Adipocyte (in vitro differentiated cells): Measurements from ENCODE around the gene RPL10A.
A peak's percentile ranks its signal among the peaks of the same experiment; 100 is the strongest.

Source experiments
- DNase-seq: peaks from one replicate; pipeline ENCODE4 v3.0.0-alpha.2; 2015; ENCODE audit warnings: low read depth
- H3K27me3 ChIP-seq: replicated peaks from 2 replicates; pipeline ENCODE4 v1.7.0; 2013; ENCODE audit warnings: mild to moderate bottlenecking, low read length, moderate library complexity; ENCODE audit not compliant: control insufficient read depth, insufficient read depth
- H3K36me3 ChIP-seq: 2 replicates; pipeline ENCODE4 v1.7.0; 2013; ENCODE audit warnings: low read length, mild to moderate bottlenecking, moderate library complexity; ENCODE audit not compliant: control insufficient read depth, insufficient read depth, severe bottlenecking
- H3K4me1 ChIP-seq: 2 replicates; pipeline ENCODE4 v1.7.0; 2013; ENCODE audit warnings: mild to moderate bottlenecking, low read length, moderate library complexity; ENCODE audit not compliant: control insufficient read depth, insufficient read depth
- H3K4me3 ChIP-seq: 2 replicates; pipeline ENCODE4 v1.7.0; 2013; ENCODE audit warnings: mild to moderate bottlenecking, low read length, moderate library complexity
- H3K9ac ChIP-seq: 2 replicates; pipeline ENCODE4 v1.7.0; 2013; ENCODE audit warnings: mild to moderate bottlenecking, low read length, moderate library complexity
- H3K9me3 ChIP-seq: 2 replicates; pipeline ENCODE4 v1.7.0; 2013; ENCODE audit warnings: mild to moderate bottlenecking, low read length, moderate library complexity; ENCODE audit not compliant: control insufficient read depth

RPL10A gene

DNA sequence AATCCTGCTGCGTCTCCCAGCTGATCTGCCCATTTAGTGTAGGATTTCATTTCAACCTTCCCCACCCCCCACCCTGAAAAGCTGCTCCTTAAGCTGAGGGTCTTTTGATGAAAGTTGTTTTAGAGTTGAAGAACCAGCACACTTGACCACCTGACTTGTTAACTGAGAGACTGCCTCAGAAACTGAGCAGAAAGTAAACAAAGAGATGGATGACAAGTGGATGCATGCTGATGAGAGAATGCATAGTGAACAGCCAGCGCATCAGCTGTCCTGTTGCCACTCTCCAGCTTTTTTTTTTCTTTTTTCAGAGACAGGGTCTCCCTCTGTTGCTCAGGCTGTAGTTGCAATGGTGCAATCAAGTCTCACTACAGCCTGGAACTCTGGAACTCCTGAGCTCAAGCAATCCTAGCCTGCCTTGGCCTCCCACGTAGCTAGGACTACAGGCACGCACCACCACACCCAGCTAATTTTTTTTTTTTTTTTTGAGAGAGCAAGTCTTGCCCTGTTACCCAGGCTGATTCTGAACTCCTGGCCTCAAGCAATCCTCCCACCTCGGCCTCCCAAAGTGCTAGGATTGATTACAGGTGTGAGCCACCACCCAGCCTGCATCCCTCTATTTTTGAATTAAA, 9.5 kb downstream of the RPL10A start:
- Histone ChIP-seq H3K4me1 (no peaks in the 10 kb centered on the region), H3K36me3 (peaks cover 46% of the 10 kb centered on the region), H3K9ac (no peak overlapping the region), H3K4me3 (no peak overlapping the region), H3K27me3 (no peaks in the 10 kb centered on the region), H3K9me3 (no peaks in the 10 kb centered on the region)
- no peak for DNase-seq

DNA sequence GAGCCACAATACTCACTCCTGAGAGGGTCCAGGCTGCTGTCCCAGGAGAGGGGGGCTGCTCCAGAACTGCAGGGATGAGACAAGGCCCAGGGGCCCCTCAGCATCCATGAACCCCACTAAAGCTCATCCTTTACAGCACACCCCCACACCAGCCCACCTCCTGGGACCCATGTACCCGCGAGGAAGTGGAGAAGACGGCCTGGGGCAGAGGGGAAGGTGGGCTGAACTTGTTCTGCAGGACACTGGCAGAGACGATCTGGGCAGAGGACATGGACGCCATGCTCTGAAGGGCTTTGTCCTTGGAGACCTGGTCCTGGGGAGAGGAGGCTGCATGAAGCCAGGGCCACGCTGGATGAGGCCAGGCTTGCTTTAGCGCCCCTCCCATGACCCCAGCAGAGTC, 10.1 kb downstream of the RPL10A start:
- H3K36me3 ChIP-seq: peaks cover 44% of the 10 kb centered on the region
- DNase-seq: no peak
- H3K27me3 ChIP-seq: no peaks in the 10 kb centered on the region

DNA sequence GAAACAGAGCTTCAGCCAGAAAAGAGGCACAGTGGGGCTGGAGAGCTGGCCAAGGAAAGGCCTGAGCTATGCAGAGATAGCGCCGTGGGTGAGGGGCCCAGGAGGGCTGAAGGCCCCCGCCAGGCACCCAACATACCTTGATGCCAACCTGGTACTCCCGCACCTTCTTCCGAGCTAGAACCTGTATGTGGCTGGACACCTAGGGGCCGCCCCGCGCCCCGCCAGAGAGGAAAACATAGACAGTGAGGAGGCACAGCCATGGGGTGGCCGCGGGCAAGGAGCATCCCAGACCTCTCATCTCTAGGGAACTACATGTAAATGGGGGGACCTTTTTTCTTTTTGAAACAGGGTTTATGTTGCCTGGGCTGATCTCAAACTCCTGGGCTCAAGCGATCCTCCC, 12.0 kb downstream of the RPL10A start:
- Histone ChIP-seq H3K4me1 (peaks cover 6% of the 10 kb centered on the region), H3K36me3 (peaks cover 32% of the 10 kb centered on the region), H3K27me3 (no peaks in the 10 kb centered on the region), H3K9me3 (no peaks in the 10 kb centered on the region), H3K4me3 (no peak overlapping the region), H3K9ac (no peak overlapping the region)
- no peak for DNase-seq

More for the DNA sequence above, 10.1 kb downstream of the RPL10A start:
- Histone ChIP-seq H3K9ac (no peak overlapping the region), H3K4me3 (no peak overlapping the region), H3K4me1 (no peaks in the 10 kb centered on the region), H3K9me3 (no peaks in the 10 kb centered on the region)

GRCh38 chr6:35481226-35481625, 13.0 kb downstream of the RPL10A start:
- Histone ChIP-seq H3K4me3 (no peak overlapping the region), H3K9me3 (no peaks in the 10 kb centered on the region), H3K4me1 (peaks cover 15% of the 10 kb centered on the region), H3K9ac (no peak overlapping the region), H3K27me3 (no peaks in the 10 kb centered on the region), H3K36me3 (peaks cover 26% of the 10 kb centered on the region)
- no peak for DNase-seq

- Histone ChIP-seq H3K9me3 (no peaks in the 10 kb centered on the region), H3K9ac (no peak overlapping the region), H3K27me3 (no peaks in the 10 kb centered on the region), H3K4me1 (peaks cover 24% of the 10 kb centered on the region), H3K36me3 (peaks cover 25% of the 10 kb centered on the region), H3K4me3 (no peak overlapping the region)
- no peak for DNase-seq
Measured at GRCh38 chr6:35483062-35483461, 14.9 kb downstream of the RPL10A start.

DNA sequence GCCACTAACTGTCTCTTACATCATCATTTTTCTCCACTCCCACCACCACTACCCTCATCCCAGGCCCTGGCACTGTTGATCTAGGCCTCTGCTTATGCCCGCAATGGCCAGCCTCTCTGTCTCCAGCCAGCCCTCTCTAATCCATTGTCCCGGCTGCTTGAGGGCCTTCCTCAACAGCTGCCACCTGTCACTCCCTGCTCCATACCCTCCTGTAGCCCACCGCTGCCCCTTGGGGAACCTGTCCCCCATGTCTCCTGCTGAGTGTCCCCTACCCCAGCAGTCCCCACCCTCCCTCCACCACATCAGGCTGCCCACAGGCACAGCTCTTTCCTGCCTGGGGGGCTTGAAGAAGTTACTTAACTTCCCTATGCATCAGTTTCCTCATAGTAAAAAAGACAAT, 15.3 kb downstream of the RPL10A start:
- H3K9me3 ChIP-seq: no peaks in the 10 kb centered on the region
- H3K9ac ChIP-seq: no peak overlapping the region
- DNase-seq: no peak
- H3K27me3 ChIP-seq: no peaks in the 10 kb centered on the region
- H3K4me3 ChIP-seq: no peak overlapping the region
- H3K36me3 ChIP-seq: peaks cover 21% of the 10 kb centered on the region
- H3K4me1 ChIP-seq: peaks cover 25% of the 10 kb centered on the region

DNA sequence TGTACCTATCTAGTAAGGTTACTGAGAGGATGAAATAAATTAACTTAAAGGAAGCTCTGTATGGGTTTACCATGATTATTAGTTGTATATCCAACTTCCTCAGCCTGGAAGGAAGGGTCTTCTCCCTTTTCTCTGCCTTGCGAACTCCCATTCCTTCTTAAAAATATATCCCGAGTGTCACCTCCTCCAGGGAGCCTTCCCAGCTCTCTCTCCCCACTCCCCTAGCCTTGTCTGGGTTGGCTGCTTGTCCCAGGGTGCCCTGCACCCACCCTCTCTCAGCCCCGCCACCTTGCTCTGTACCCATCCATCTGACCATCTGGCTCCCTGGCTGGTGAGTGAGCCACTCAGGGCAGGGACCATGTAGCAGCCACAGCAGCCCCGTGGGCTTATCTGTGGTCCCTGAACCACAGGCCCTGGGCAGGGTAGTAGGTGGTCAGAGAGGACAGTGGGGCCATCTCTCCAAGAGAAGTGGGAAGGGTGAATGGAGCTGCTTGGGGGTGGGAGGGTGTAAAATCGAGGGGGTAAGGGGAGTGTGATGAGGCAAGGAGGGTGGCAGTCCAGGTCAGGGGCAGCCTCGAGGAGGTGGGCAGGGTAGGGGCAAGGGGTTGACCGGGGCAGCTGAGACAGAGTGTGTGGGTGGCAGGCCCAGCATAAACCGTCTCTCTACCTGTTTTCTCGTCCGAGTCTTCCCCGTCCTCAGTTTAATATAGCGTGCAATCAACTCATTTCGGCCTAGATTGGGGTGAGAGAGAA, 15.9 kb downstream of the RPL10A start:
- Histone ChIP-seq H3K4me3 (no peak overlapping the region), H3K4me1 (peaks cover 25% of the 10 kb centered on the region), H3K9ac (no peak overlapping the region), H3K9me3 (no peaks in the 10 kb centered on the region), H3K27me3 (no peaks in the 10 kb centered on the region), H3K36me3 (peaks cover 18% of the 10 kb centered on the region)
- no peak for DNase-seq

DNA sequence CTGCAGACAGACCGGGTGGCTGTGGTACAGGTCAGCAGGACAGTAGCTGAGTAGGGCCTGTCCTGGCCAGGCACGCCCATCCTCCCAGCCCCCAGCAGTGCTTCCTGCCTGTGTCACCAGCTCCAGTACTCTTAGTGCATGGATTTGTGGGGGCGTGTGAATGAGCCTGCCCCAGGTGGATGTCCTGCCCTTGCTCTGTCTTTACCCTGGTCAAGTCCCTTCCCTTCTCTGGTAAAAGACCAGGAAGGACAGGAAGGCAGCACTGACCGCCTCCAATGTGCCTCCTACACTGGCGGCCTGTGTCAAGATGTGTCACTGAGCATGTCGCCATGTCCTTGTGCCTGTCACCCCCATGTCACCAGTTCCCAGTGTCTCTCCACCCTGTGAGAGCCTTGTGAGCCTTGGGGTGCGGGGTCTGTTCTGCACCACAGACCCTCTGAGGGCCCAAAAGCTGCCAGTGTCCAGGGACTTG, 16.8 kb downstream of the RPL10A start:
- no peaks in the 10 kb centered on the region for H3K27me3 ChIP-seq
- no peaks in the 10 kb centered on the region for H3K9me3 ChIP-seq
- DNase-seq: no peak
- H3K9ac ChIP-seq: no peak overlapping the region
- peaks cover 25% of the 10 kb centered on the region for H3K4me1 ChIP-seq
- peaks cover 14% of the 10 kb centered on the region for H3K36me3 ChIP-seq
- no peak overlapping the region for H3K4me3 ChIP-seq

- H3K9ac ChIP-seq: peak overlapping the region; percentile 71
- H3K27me3 ChIP-seq: no peaks in the 10 kb centered on the region
- H3K4me1 ChIP-seq: peaks cover 27% of the 10 kb centered on the region
- H3K36me3 ChIP-seq: peaks cover 14% of the 10 kb centered on the region
- H3K9me3 ChIP-seq: no peaks in the 10 kb centered on the region
- DNase-seq: peak; percentile 42
- H3K4me3 ChIP-seq: peak overlapping the region; percentile 37
Measured at GRCh38 chr6:35485402-35485877, 17.2 kb downstream of the RPL10A start.

DNA sequence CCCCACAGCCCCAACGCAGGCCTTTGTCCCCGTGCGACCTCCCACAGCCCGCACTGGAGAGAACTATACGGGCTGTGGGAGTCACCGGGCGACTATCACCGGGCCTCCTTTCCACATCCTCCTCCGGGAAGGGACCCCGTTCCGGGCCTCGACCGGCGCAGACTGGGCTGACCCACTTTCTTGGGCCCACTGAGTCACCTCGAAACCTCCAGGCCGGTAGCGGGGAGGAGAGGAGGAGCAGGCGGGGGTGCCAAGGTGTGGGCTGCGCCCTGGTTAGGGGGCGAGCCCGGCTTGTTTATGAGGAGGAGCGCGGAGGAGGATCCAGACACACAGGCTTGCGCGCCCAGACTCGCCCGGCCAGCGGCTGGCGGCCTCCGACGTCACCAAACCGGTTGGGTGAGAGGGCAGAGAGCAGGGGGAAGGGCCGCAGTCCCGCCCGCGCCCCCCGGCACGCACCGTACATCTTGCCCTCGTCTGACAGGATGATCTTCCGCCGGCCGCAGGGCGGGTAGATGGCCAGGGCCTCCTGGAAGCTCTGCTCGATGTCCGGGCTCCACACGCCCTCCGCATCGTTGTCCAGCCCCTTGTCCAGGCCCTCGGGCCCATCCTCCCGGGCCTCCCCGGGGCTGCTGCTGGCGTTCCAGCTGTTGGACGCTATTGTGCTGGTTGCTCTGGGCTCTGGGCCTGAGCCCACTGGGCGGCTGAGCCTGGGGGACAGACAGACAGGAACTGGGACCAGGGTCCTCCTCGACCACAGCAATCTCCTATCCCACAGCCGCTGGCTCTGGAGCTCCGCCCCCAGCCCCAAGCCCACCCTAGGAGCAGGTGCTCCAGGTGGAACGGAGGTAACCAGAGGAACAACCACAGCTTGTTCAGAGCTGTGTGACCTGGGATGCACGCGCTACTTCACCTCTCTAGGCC, 18.1 kb downstream of the RPL10A start:
- Histone ChIP-seq H3K27me3 (no peaks in the 10 kb centered on the region), H3K4me3 (peak overlapping the region; percentile 37), H3K36me3 (peaks cover 14% of the 10 kb centered on the region), H3K9ac (peak overlapping the region; percentile 71), H3K4me1 (peaks cover 29% of the 10 kb centered on the region), H3K9me3 (no peaks in the 10 kb centered on the region)
- DNase-seq: no peak
